PC-9 (cell line): Measurements from ENCODE around the gene CEP350. TPM values are rescaled to one million over a fixed set of nuclear protein-coding genes. Genes with fewer than 3 reads are reported as not detected.

ENCODE experiments used
- BruUV-seq: library from RNA; stranded (reverse); fragments of 400-500 nt; replicated peaks from 2 replicates; lab custom pipeline; 2021; lab: Mats Ljungman, UMichigan
- CTCF ChIA-PET: fragments of 300-600 bp; sonication (Branson Sonifier 250); formaldehyde crosslinking; loops from one replicate; lab custom pipeline; 2022; ENCODE audit warnings: antibody characterized with exemption; lab: Charles Lee
- POLR2A ChIA-PET: fragments of 300-600 bp; sonication (Branson Sonifier 250); formaldehyde crosslinking; loops from one replicate; lab custom pipeline; 2022; ENCODE audit warnings: antibody characterized with exemption; ENCODE audit not compliant: unreplicated experiment; lab: Charles Lee
- DNase-seq, 2 experiments: peaks; one replicate each; pipeline versions ENCODE4 v3.0.0 to v3.0.0-alpha.2; 2015 to 2022; ENCODE audit warnings: mixed read lengths in 1 of 2
- H2AFZ ChIP-seq: fragments of 200-600 bp; sonication (generic); 2 replicates; pipeline ENCODE4 v1.8.1; 2017; ENCODE audit warnings: antibody characterized with exemption
- H3F3A ChIP-seq: fragments of 200-600 bp; sonication (generic); 2 replicates; pipeline ENCODE4 v1.8.1; 2017; ENCODE audit warnings: antibody characterized with exemption, mild to moderate bottlenecking, low read depth; ENCODE audit not compliant: insufficient read depth
- H3K27ac ChIP-seq: fragments of 200-600 bp; sonication (generic); 2 replicates; pipeline ENCODE4 v1.6.1; 2016; ENCODE audit warnings: mixed run types
- H3K27me3 ChIP-seq: fragments of 200-600 bp; sonication (generic); 2 replicates; pipeline ENCODE4 v1.6.1; 2016; ENCODE audit warnings: low read depth, mixed run types; ENCODE audit not compliant: insufficient read depth
- H3K36me3 ChIP-seq: fragments of 200-600 bp; sonication (generic); 2 replicates; pipeline ENCODE4 v1.6.1; 2016; ENCODE audit warnings: low read depth, mixed run types
- H3K4me1 ChIP-seq: fragments of 200-600 bp; sonication (generic); replicated peaks from 2 replicates; pipeline ENCODE4 v1.6.1; 2016; ENCODE audit warnings: mixed run types; ENCODE audit not compliant: insufficient read depth
- H3K4me2 ChIP-seq: fragments of 200-600 bp; sonication (generic); 2 replicates; pipeline ENCODE4 v1.6.1; 2017; ENCODE audit warnings: mixed run types
- H3K4me3 ChIP-seq: fragments of 200-600 bp; sonication (generic); 2 replicates; pipeline ENCODE4 v1.6.1; 2016; ENCODE audit warnings: mixed run types
- H3K79me2 ChIP-seq: fragments of 200-600 bp; sonication (generic); 2 replicates; pipeline ENCODE4 v1.6.1; 2017; ENCODE audit warnings: low read depth, mixed run types
- H3K9me2 ChIP-seq: fragments of 200-600 bp; sonication (generic); 2 replicates; pipeline ENCODE4 v1.8.1; 2017; ENCODE audit warnings: mild to moderate bottlenecking; ENCODE audit not compliant: insufficient read depth
- H3K9me3 ChIP-seq: fragments of 200-600 bp; sonication (generic); 2 replicates; pipeline ENCODE4 v1.8.1; 2016; ENCODE audit warnings: low read depth; ENCODE audit not compliant: insufficient read depth
- H4K20me1 ChIP-seq: fragments of 200-600 bp; sonication (generic); 2 replicates; pipeline ENCODE4 v1.8.1; 2017; ENCODE audit not compliant: insufficient read depth
- CTCF ChIP-seq: fragments of 200-600 bp; sonication (generic); conservative IDR thresholded peaks from 2 replicates; pipeline ENCODE4 v1.6.1; 2017; ENCODE audit warnings: mixed run types, antibody characterized with exemption, mild to moderate bottlenecking, moderate library complexity
- EZH2 ChIP-seq: fragments of 200-600 bp; sonication (generic); IDR thresholded peaks from 2 replicates; pipeline ENCODE4 v1.8.0; 2017; ENCODE audit warnings: antibody characterized with exemption, low read depth
- intact Hi-C: fragments of 100-400 bp; cut with micrococcal nuclease; formaldehyde crosslinking; loops from one replicate; pipeline ENCODE4 v1.10.0; 2022; ENCODE audit not compliant: unreplicated experiment
- total RNA-seq: library from RNA; stranded (reverse); gene quantifications from 2 replicates; pipeline ENCODE4 v1.2.3, GENCODE V29; 2021

Gene CEP350
- total RNA-seq, 1 experiment from 2014 or later: 30.6 TPM

DNA sequence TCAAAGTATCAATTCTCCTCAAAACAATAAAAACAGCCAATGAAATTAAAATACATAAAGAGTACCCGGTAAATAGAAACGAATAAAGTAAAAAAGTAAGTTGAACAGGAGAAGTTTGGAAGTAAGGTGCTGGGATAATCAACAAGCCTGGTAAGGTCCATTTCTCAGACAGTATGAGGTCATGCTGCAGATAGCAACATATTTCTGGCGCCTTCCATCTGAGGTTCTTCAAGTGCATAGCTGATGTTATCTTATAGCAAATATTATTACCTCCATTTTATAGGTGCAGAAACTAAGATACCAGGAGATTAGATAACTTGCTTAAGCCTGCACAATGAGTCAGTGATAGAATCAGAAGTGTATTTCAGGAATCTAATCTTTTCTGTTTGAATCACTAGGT lies 23.7 kb upstream of the CEP350 start:
- peak in 1 of 2 experiments; percentile 89 for DNase-seq
- Histone ChIP-seq H3K27ac (no peak overlapping the region), H3K27me3 (no peaks in the 10 kb centered on the region), H3K4me3 (no peak overlapping the region), H3F3A (peaks cover 11% of the 10 kb centered on the region), H3K9me2 (no peaks in the 10 kb centered on the region), H2AFZ (no peak overlapping the region), H3K9me3 (no peaks in the 10 kb centered on the region), H3K79me2 (no peaks in the 10 kb centered on the region), H3K4me1 (peaks cover 10% of the 10 kb centered on the region), H3K4me2 (no peak overlapping the region), H4K20me1 (no peaks in the 10 kb centered on the region), H3K36me3 (no peaks in the 10 kb centered on the region)
- ChIA-PET POLR2A (no interaction called here), CTCF (no interaction called here)
- no peak for TF ChIP-seq CTCF
- no peak for TF ChIP-seq EZH2
- no TSS peak for BruUV-seq
- intact Hi-C loops: no loop called here

DNA sequence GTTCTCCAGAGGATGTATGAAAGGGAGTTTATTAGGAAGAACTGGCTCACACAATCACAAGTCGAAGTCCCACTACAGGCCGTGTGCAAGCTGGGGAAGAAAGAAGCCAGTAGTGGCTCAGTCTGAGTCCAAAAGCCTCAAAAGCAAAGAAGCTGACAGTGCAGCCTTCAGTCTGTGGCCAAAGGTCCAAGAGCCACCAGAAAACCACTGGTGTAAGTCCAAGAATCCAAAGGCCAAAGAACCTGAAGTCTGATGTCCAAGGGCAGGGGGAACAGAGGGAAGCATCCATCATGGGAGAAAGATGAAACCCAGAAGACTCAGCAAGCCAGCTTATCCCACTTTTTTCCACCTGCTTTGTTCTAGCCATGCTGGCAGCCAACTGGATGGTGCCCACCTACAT lies 21.4 kb upstream of the CEP350 start:
- Histone ChIP-seq H3K27ac (no peak overlapping the region), H3K4me3 (no peak overlapping the region), H3F3A (peaks cover 4% of the 10 kb centered on the region; the same call in 1 of the 2 replicates), H2AFZ (no peak overlapping the region), H4K20me1 (no peaks in the 10 kb centered on the region), H3K4me2 (no peak overlapping the region), H3K27me3 (no peaks in the 10 kb centered on the region), H3K9me3 (no peaks in the 10 kb centered on the region), H3K36me3 (no peaks in the 10 kb centered on the region), H3K9me2 (no peaks in the 10 kb centered on the region), H3K4me1 (peaks cover 7% of the 10 kb centered on the region; the same call in 1 of the 2 replicates), H3K79me2 (no peaks in the 10 kb centered on the region)
- ChIA-PET CTCF (no interaction called here), POLR2A (no interaction called here)
- intact Hi-C loops: no loop called here
- TF ChIP-seq CTCF (no peak), EZH2 (no peak)
- no TSS peak for BruUV-seq
- no peak for DNase-seq

GRCh38 chr1:179935909-179936496 lies 18.6 kb upstream of the CEP350 start:
- Histone ChIP-seq H3K4me3 (no peak overlapping the region), H3K27me3 (no peaks in the 10 kb centered on the region), H3F3A (peaks cover 4% of the 10 kb centered on the region; the same call in 1 of the 2 replicates), H3K4me2 (no peak overlapping the region), H3K79me2 (no peaks in the 10 kb centered on the region), H2AFZ (no peak overlapping the region), H3K36me3 (no peaks in the 10 kb centered on the region), H3K9me3 (no peaks in the 10 kb centered on the region), H4K20me1 (no peaks in the 10 kb centered on the region), H3K9me2 (no peaks in the 10 kb centered on the region), H3K4me1 (peaks cover 7% of the 10 kb centered on the region; the same call in 1 of the 2 replicates), H3K27ac (no peak overlapping the region)
- ChIA-PET CTCF (no interaction called here), POLR2A (no interaction called here)
- intact Hi-C loops: no loop called here
- BruUV-seq: no TSS peak
- no peak for DNase-seq
- TF ChIP-seq EZH2: no peak
- TF ChIP-seq CTCF: no peak
